Measurements from ENCODE around the gene PHF21A. TPM values are rescaled to one million over a fixed set of nuclear protein-coding genes. Genes with fewer than 3 reads are reported as not detected.

Gene PHF21A
- total RNA-seq, 1 donor from 2014 or later = 69.3 TPM

GRCh38 chr11:46060013-46060412, 61.2 kb downstream of the PHF21A start:
- Mint-ChIP-seq H3K4me1 (ENCODE audit: low read depth, unreplicated experiment) (peaks cover 29% of the 10 kb centered on the region), H3K27me3 (ENCODE audit: low read depth, unreplicated experiment) (no peaks in the 10 kb centered on the region), H3K4me3 (ENCODE audit: unreplicated experiment) (no peak overlapping the region), H3K9me3 (ENCODE audit: unreplicated experiment) (no peaks in the 10 kb centered on the region), H3K27ac (ENCODE audit: unreplicated experiment) (no peak overlapping the region), H3K36me3 (ENCODE audit: low read depth, unreplicated experiment) (peaks cover 6% of the 10 kb centered on the region)
- Histone ChIP-seq H2AFZ (ENCODE audit: low read depth, low read length) (no peak overlapping the region), H3K36me3 (ENCODE audit: insufficient read depth, low read length) (no peaks in the 10 kb centered on the region), H3K27me3 (ENCODE audit: insufficient read depth, low read length) (no peaks in the 10 kb centered on the region), H3K79me2 (ENCODE audit: insufficient read depth, low read length) (no peaks in the 10 kb centered on the region), H3K4me1 (ENCODE audit: insufficient read depth, low read length) (no peaks in the 10 kb centered on the region), H3K4me3 (ENCODE audit: insufficient read depth, low read depth, low read length) (no peak overlapping the region), H3K27ac (ENCODE audit: low read depth, low read length) (no peak overlapping the region), H3K4me2 (ENCODE audit: low read length) (no peak overlapping the region), H3K9me3 (ENCODE audit: insufficient read depth, low read depth, low read length) (no peaks in the 10 kb centered on the region), H4K20me1 (ENCODE audit: insufficient read depth, low read length) (peaks cover 4% of the 10 kb centered on the region), H3K9ac (ENCODE audit: low read length) (no peak overlapping the region)
- no peak for DNase-seq (ENCODE audit: low read depth)
- no peak for TF ChIP-seq EZH2 (IDR thresholded peaks at IDR 0.05; ENCODE audit: insufficient read depth, low read length)
- no peak for TF ChIP-seq CTCF (IDR thresholded peaks at IDR 0.05; ENCODE audit: insufficient read depth, low read depth, low read length)
- FAIRE-seq = no peak

- no peak overlapping the region for H3K9ac ChIP-seq (ENCODE audit: low read length)
- no peak overlapping the region for H2AFZ ChIP-seq (ENCODE audit: low read depth, low read length)
- Mint-ChIP-seq H3K4me3 (ENCODE audit: unreplicated experiment) (no peak overlapping the region), H3K9me3 (ENCODE audit: unreplicated experiment) (no peaks in the 10 kb centered on the region), H3K4me1 (ENCODE audit: low read depth, unreplicated experiment) (peaks cover 17% of the 10 kb centered on the region), H3K36me3 (ENCODE audit: low read depth, unreplicated experiment) (peaks cover 7% of the 10 kb centered on the region), H3K27ac (ENCODE audit: unreplicated experiment) (no peak overlapping the region), H3K27me3 (ENCODE audit: low read depth, unreplicated experiment) (no peaks in the 10 kb centered on the region)
- no peaks in the 10 kb centered on the region for H3K79me2 ChIP-seq (ENCODE audit: insufficient read depth, low read length)
- H3K4me2 ChIP-seq (ENCODE audit: low read length) = no peak overlapping the region
- peaks cover 3% of the 10 kb centered on the region for H4K20me1 ChIP-seq (ENCODE audit: insufficient read depth, low read length)
- DNase-seq (ENCODE audit: low read depth) (no peak), FAIRE-seq (no peak)
- no peaks in the 10 kb centered on the region for H3K36me3 ChIP-seq (ENCODE audit: insufficient read depth, low read length)
- H3K27me3 ChIP-seq (ENCODE audit: insufficient read depth, low read length) = no peaks in the 10 kb centered on the region
- no peak for TF ChIP-seq CTCF (IDR thresholded peaks at IDR 0.05; ENCODE audit: insufficient read depth, low read depth, low read length)
- no peak for TF ChIP-seq EZH2 (IDR thresholded peaks at IDR 0.05; ENCODE audit: insufficient read depth, low read length)
- no peak overlapping the region for H3K4me3 ChIP-seq (ENCODE audit: insufficient read depth, low read depth, low read length)
- no peaks in the 10 kb centered on the region for H3K9me3 ChIP-seq (ENCODE audit: insufficient read depth, low read depth, low read length)
- H3K27ac ChIP-seq (ENCODE audit: low read depth, low read length) = no peak overlapping the region
- H3K4me1 ChIP-seq (ENCODE audit: insufficient read depth, low read length) = no peaks in the 10 kb centered on the region
Measured at GRCh38 chr11:46057489-46057888, 63.8 kb downstream of the PHF21A start.

- Histone ChIP-seq H3K9ac (ENCODE audit: low read length) (no peak overlapping the region), H3K9me3 (ENCODE audit: insufficient read depth, low read depth, low read length) (no peaks in the 10 kb centered on the region), H3K79me2 (ENCODE audit: insufficient read depth, low read length) (no peaks in the 10 kb centered on the region), H3K4me3 (ENCODE audit: insufficient read depth, low read depth, low read length) (no peak overlapping the region), H2AFZ (ENCODE audit: low read depth, low read length) (no peak overlapping the region), H3K36me3 (ENCODE audit: insufficient read depth, low read length) (no peaks in the 10 kb centered on the region), H3K27me3 (ENCODE audit: insufficient read depth, low read length) (no peaks in the 10 kb centered on the region), H3K27ac (ENCODE audit: low read depth, low read length) (no peak overlapping the region), H3K4me1 (ENCODE audit: insufficient read depth, low read length) (peaks cover 6% of the 10 kb centered on the region), H3K4me2 (ENCODE audit: low read length) (no peak overlapping the region), H4K20me1 (ENCODE audit: insufficient read depth, low read length) (peaks cover 3% of the 10 kb centered on the region)
- Mint-ChIP-seq H3K4me3 (ENCODE audit: unreplicated experiment) (no peak overlapping the region), H3K27ac (ENCODE audit: unreplicated experiment) (peak overlapping the region; percentile 53), H3K4me1 (ENCODE audit: low read depth, unreplicated experiment) (peaks cover 32% of the 10 kb centered on the region), H3K9me3 (ENCODE audit: unreplicated experiment) (no peaks in the 10 kb centered on the region), H3K27me3 (ENCODE audit: low read depth, unreplicated experiment) (no peaks in the 10 kb centered on the region), H3K36me3 (ENCODE audit: low read depth, unreplicated experiment) (peaks cover 5% of the 10 kb centered on the region)
- no peak for TF ChIP-seq CTCF (IDR thresholded peaks at IDR 0.05; ENCODE audit: insufficient read depth, low read depth, low read length)
- no peak for TF ChIP-seq EZH2 (IDR thresholded peaks at IDR 0.05; ENCODE audit: insufficient read depth, low read length)
- FAIRE-seq (peak; percentile 23), DNase-seq (ENCODE audit: low read depth) (peak; percentile 71)
Measured at GRCh38 chr11:46055371-46055770, 65.9 kb downstream of the PHF21A start.

Data from astrocyte (in vitro differentiated cells and primary cell).